ENCODE data around the gene ACAP2.
A peak's percentile ranks its signal among the peaks of the same experiment; 100 is the strongest.

The ACAP2 gene

DNA sequence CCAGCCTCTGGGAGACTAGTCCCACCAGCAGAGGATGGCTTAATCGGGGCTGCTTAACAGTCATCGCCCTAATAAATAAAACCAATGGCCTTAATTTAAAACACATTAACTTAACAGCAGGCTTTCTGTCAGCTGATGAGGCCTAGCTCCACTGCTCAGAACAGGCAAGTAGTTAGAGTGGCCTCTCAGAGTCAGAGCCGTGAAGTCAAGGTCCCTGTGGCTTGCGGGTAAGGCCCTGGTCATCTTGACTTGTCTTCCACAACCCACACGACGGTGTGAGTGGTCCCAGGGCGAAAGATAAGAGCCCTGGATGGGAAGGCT, 183.7 kb downstream of the ACAP2 start:
- H3K4me3 ChIP-seq (ENCODE audit: low read depth, low read length) = peak overlapping the region; percentile 50

DNA sequence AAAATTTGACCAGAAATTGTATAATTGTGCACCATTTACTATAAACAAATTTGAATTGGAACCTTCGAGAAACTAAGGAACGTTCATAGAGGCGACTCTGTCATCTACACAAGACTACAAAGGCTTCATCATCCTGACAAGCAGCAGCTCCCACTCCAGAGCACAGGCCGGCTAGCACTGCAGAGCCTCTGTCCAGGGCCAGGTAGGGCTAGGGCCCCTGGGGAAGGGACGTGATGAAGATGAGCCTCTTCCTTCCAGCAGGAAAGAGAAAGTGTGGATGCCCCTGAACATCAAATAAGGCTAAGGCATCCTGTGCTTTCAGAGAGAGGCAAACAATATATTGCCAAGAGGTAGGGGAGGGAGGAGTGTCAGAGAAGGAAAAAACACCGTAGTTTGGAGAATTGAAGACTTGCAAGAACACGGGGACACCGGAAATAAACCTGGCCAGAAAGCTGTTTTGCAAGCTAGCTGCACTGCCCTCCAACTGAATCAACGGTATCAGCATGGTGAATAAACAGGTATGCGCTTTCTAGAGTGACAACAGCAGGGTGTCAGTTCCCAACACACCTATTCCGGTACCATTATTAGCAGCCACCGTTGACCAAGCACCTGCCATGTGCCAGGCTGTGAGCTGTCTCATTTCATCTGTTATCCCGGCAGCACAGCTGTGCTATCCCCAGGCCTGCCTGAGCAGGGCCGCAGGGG, 184.2 kb downstream of the ACAP2 start:
- peak; percentile 36 for DNase-seq
- Histone ChIP-seq H3K27ac (peak overlapping the region; percentile 89), H3K4me3 (ENCODE audit: low read depth, low read length) (no peak overlapping the region), H3K9me3 (ENCODE audit: severe bottlenecking) (no peaks in the 10 kb centered on the region), H3K36me3 (no peaks in the 10 kb centered on the region), H3K27me3 (ENCODE audit: insufficient read depth, low read depth, severe bottlenecking) (no peaks in the 10 kb centered on the region)
- TF ChIP-seq, protein P1, sequence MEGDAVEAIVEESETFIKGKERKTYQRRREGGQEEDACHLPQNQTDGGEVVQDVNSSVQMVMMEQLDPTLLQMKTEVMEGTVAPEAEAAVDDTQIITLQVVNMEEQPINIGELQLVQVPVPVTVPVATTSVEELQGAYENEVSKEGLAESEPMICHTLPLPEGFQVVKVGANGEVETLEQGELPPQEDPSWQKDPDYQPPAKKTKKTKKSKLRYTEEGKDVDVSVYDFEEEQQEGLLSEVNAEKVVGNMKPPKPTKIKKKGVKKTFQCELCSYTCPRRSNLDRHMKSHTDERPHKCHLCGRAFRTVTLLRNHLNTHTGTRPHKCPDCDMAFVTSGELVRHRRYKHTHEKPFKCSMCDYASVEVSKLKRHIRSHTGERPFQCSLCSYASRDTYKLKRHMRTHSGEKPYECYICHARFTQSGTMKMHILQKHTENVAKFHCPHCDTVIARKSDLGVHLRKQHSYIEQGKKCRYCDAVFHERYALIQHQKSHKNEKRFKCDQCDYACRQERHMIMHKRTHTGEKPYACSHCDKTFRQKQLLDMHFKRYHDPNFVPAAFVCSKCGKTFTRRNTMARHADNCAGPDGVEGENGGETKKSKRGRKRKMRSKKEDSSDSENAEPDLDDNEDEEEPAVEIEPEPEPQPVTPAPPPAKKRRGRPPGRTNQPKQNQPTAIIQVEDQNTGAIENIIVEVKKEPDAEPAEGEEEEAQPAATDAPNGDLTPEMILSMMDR (IDR thresholded peaks at IDR 0.05; ENCODE audit: low read depth, low read length) = no peak

More for the DNA sequence above, 183.7 kb downstream of the ACAP2 start:
- no peaks in the 10 kb centered on the region for H3K9me3 ChIP-seq (ENCODE audit: severe bottlenecking)
- no peak for DNase-seq
- no peaks in the 10 kb centered on the region for H3K27me3 ChIP-seq (ENCODE audit: insufficient read depth, low read depth, severe bottlenecking)
- no peaks in the 10 kb centered on the region for H3K36me3 ChIP-seq
- TF ChIP-seq, protein P1 (IDR thresholded peaks at IDR 0.05; ENCODE audit: low read depth, low read length) = no peak
- peak overlapping the region; percentile 89 for H3K27ac ChIP-seq

DNA sequence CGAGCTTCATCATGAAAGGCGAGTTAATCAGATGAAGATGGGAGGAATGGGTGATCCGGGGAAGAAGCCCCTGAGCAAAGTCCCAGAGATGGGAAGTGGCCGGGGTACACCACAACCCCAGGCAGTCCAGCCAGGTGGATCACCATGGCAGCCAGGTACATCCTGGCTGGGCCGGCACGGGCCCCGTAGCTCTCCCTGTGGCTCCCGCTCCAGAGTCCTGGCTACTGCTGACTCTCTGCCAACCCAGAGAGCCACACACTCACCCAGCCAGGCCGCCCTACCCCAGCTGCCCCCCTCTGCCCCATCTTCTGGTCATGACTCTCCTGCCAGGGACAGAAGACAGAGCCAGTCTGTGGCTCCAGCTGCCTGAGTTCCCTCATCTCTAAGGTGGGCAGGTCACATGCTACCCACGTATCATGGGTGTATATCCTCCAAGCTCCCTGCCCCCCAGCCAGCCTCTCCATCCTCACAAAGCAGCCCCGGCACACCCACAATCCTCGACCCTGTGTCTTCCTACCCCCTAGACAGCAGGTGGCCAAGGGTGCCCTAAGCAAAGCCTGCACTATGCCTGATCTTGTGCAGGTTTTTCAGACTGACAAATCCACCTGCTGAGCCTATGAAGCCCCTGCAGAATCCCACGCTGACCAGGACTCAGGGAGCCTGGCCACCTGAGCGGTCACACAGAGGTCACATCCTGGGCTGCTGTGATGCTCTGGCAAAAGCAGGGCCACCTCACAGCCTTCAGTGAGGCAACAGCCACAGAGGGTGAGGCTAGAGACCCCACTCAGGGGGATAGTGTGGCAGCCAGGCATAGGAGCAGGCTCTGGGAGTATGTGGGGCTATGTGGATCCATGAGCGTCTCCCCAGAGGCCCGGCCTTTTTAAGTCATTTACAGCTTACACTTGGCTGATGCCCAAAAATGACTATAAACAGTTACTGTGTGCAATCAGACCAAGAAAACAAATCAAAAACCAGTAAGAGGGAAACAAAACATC, 185.1 kb downstream of the ACAP2 start:
- H3K4me3 ChIP-seq (ENCODE audit: low read depth, low read length) = no peak overlapping the region
- TF ChIP-seq, protein P1 (IDR thresholded peaks at IDR 0.05; ENCODE audit: low read depth, low read length) = no peak
- H3K27me3 ChIP-seq (ENCODE audit: insufficient read depth, low read depth, severe bottlenecking) = no peaks in the 10 kb centered on the region
- no peaks in the 10 kb centered on the region for H3K36me3 ChIP-seq
- H3K27ac ChIP-seq = no peak overlapping the region
- H3K9me3 ChIP-seq (ENCODE audit: severe bottlenecking) = no peaks in the 10 kb centered on the region
- DNase-seq = no peak

GRCh38 chr3:195256639-195257453, 186.0 kb downstream of the ACAP2 start:
- Histone ChIP-seq H3K9me3 (ENCODE audit: severe bottlenecking) (no peaks in the 10 kb centered on the region), H3K27ac (no peak overlapping the region), H3K36me3 (no peaks in the 10 kb centered on the region), H3K27me3 (ENCODE audit: insufficient read depth, low read depth, severe bottlenecking) (no peaks in the 10 kb centered on the region), H3K4me3 (ENCODE audit: low read depth, low read length) (no peak overlapping the region)
- no peak for DNase-seq
- TF ChIP-seq, protein P1 (IDR thresholded peaks at IDR 0.05; ENCODE audit: low read depth, low read length) = no peak

- DNase-seq = no peak
- TF ChIP-seq, protein P1 (IDR thresholded peaks at IDR 0.05; ENCODE audit: low read depth, low read length) = no peak
- no peaks in the 10 kb centered on the region for H3K9me3 ChIP-seq (ENCODE audit: severe bottlenecking)
- no peak overlapping the region for H3K4me3 ChIP-seq (ENCODE audit: low read depth, low read length)
- H3K27me3 ChIP-seq (ENCODE audit: insufficient read depth, low read depth, severe bottlenecking) = no peaks in the 10 kb centered on the region
- no peaks in the 10 kb centered on the region for H3K36me3 ChIP-seq
- no peak overlapping the region for H3K27ac ChIP-seq
Measured at GRCh38 chr3:195255571-195256501, 187.0 kb downstream of the ACAP2 start.
